Limb (tissue), 2 donors: Measurements from ENCODE around the gene SLC29A3.

Experiments
- DNase-seq, 2 donors: peaks; one replicate each; pipeline ENCODE4 v3.0.0-alpha.2; 2016; ENCODE audit errors: extremely low spot score in 2 of 2

Gene SLC29A3

DNA sequence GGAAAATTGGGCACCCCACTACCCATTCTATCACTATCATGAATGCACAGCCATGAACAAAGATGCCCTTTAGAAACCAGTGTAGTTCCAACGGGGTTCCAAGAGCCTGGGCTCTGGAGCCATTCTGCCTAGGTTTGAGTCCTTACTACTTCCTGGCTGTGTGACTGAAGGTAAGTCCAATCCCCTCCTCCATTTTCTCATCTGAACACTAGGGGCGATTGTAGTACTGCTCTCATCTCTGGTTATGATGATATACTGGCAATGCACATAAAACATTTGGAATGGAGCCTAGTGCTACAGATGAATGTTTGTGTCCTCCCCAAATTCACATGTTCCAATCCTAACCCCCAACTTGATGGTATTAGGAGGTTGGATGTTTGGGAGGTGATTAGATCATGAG lies 49.6 kb downstream of the SLC29A3 start:
- no peak for DNase-seq

DNA sequence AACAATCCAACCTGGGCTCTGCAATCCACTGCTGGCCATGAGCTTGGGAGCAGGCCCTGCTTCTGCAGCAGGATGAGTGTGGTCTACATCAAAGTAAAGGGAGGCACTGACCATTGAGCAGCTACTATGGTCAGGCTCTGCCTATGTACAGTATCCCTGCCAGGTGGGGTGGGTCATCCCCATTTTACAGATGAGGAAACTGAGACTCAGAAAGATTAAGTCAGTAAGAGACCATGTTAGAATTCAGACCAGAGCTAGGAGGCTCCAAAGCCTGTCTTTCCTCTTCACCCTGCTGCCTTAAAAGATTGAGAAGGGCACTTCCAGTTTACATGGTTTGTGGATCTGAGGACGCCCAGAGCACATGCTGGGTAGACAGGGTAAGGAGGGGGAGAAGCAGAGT lies 50.5 kb downstream of the SLC29A3 start:
- no peak for DNase-seq

DNA sequence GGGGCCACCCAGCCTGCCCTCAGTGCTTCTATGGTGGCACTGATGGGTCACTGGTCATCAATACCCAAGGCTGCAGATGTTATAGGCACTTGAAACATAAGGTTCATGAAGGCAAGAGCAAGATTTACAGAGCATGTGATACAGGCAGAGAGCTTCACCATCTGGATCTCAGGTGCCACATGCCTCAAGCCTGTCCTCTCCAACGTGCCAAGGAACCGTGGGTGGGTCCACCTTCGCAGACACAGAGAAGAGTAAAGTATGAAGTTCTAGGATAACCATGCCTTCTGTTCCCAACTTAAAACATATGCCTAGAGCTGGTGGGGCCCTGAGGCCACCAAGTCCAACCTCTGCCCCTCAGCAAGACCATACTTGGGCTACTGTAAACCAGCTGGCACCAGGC lies 51.0 kb downstream of the SLC29A3 start:
- DNase-seq: no peak

DNA sequence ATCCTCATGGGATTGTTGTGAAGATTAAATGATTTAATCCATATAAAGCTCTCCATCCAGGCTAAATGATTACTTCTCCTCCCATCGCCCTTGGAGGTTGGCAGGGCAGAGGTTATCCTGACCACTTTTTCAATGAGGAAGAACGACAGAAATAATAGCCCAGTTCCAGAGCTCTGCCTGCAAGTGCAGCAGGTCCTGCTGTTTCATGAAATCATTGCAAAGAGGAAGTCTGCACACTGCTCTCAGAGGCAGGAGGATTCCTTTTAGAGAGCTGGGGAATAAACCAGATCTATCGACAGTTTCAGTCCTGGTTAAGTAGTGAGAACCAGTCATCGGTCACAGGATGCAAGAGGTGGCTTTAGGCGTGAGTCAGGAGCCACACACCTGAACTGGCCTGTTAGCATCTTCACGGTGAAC lies 52.7 kb downstream of the SLC29A3 start:
- no peak for DNase-seq

DNA sequence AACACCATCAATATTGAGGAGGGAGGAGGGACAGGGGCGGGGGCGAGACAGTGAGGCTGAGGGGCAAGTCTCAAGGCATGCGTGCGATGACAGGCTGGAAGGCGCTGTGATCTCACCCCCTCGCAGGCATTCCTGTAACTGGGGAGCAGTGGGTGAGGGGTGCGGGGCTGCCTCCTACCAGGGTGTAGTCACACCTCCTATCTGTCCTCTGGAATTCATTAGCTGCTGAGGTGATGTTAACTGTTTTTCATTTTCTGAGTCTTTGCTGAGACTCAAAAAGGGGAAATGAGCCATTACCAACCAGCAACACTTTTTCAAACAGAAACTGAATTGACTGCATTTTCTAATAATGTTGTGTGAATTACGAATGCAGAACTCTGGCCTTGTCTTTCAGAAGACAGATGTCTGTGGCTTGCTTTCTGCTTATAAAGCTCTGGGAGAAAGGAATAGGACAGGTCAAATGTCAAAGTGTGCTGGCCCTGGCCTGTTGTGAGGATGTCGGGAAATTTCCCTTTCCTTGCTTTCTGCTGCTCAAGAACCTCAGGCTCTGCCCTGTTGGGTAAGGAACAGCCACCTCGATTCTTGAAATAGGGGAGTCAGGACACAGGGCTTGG lies 53.9 kb downstream of the SLC29A3 start:
- DNase-seq: no peak

DNA sequence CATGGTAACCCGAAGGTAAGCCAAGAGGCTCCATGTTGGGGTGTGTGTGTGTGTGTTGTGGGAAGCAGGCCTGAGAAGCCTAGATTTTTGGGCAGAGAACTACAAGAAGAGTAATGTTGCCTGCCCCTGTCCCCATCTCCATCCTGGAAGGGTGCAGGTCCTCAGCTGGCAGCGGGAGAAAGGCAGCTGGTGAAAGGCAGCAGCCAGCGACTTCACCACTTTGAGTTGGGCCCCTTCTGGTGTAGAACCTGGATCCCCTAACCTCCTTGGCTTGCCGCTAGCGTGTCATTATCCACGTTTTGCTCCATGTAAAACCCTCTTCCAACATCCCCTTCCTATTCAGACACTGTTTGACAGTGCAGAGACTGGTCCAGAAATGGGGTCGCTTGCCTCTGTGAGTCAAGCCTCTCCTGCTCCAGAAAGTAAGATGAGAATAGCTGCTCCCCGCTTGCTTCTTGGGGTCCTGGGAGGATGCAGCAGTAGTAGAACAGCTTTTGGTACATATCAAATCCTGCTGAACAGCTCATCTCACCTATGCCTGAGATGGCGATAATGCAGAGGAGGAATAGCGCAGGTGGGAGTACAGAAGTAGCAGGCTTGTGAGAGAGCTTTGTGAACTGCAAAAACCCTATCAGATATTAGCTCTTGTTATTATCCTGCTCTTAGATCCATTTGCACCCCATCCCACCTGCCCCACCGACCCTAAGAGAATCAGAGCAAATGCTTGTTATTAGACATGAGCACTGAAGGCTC lies 55.6 kb downstream of the SLC29A3 start:
- no peak for DNase-seq

DNA sequence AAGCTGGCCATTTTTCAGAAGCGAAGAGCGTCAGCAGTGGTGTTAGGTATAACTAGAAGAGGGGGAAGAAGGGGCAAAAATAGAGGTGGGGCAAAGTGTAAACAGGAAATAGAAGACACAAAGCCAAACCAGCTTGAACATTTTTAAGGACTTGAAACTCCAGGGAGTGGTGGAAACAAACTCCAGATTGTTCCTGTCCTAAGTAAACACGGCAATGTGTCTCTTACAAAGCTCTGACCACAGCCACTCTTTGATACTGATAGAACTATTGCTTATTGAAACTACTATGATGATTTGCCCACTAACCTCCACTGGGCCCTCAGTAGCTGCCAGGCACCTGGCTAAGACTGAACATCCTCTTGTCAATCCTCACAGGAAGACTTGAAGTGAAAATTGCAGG lies 56.9 kb downstream of the SLC29A3 start:
- no peak for DNase-seq

DNA sequence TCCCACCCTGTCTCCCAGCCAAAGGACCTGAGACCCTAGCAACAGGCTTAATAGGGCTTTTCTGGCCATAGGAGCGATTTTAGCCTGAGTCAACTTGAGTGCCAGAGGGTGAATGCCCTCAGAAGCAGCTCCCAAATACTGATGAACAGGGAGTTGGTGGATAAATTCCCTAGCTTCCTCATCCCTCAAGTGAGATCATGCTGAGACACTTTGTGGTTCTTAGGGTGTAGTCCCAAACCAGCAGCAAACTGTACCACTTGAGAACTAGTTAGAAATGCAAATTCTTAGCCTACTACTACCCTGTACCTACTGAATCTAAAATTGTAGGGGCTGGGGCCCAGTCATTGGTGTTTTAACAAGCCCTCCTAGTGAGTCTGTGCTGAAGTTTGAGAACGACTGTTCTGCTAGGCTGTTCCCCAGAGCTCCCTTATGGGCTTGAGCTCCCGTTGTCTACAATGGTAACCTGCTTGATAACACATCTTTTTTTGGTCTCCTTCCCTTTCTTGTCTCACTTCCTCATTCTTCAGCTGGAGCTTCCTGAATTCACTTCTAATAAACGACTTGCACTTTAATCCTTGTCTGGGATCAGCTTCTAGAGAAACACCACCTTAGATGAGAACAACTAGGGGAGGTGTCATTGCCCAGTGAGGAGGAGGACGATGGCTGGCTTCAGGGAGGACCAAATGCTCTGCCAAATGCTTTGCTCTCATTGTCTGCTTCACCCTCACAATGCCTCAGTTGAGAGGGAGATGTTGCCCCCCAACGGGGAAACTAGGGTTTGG lies 59.5 kb downstream of the SLC29A3 start:
- no peak for DNase-seq

DNA sequence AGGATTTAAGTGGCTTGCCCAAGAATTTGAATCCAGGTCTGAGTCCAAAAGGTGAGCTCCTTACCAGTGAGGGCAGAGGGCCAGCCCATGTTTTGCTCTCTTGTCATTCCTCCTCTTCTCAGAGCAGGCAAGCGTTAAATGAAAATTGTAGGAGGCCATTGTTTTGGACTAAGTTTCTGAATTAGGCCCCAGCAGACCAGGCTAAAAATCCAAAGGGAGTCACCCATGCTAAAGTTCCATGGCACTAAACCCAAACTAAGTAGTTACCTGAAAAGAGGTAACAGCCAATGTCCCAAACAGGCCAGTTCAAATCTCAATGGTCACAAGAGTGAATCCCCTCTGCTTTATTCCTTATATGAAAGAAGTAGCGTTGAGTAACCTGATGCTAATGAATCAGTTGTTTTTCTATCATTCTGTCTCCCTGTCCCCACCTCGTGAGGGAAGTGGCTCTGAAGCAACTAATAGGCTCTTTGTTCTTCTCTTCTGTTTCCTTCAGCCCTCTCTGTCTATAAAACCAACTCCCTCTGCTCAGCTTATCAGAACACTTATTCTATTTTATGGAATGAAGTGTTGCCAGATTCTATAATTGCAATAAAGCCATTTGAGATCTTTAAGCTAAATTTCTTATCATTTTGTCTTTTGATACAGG lies 60.2 kb downstream of the SLC29A3 start:
- no peak for DNase-seq

DNA sequence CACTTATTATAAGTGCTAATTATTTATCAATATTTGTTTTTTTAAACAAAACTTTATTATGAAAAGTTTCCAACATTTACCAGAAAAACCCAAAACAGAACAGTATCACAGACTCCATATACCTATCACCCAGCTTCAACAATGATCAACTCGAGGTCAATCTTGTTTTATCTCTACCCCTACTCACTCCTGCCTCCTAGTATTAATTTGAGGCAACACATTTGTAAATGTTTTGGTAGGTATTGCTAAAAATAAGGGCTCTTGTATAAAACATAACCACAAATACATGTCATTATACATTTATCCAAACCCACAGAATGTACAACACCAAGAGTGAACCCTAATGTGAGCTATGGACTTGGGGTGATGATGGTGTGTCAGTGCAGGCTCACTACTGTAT lies 61.8 kb downstream of the SLC29A3 start:
- no peak for DNase-seq

DNA sequence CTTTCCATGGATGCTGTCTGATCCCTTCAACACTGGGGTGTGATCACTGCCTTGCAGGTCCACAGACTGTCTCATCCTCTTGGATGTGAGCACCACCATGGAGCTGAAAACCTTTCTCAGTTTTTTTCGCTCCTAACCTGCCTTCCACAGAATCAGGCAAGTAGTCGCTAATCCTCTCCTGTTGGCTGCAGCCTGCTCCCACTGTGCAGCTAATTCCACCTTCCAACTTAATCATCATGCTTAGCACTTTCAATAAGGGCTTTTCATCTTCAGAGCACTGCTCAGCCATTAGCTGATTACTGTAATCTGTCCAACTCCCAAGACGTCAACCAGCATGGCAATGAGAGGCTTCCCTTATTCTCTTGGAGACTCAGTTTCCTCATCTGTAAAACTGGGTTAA lies 62.6 kb downstream of the SLC29A3 start:
- no peak for DNase-seq

DNA sequence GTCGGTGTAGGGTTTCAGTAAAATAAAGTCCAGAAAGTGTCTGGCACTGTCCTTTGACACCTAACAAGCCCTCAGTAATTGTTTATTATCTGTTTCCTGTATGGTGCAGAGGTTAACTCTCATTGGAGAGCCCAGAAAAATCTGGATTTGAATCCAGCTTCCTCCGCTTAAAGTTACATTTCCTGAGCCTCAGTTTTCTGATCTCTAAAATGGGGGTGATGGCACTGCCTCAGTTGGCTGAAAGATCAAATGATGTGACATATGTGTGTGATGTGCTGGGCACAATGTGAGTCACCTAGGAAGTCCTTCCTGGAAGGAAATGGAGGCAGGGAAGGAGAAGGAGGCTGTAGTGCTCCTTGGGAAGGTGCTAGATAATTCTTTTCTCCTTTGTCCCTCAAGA lies 63.0 kb downstream of the SLC29A3 start:
- no peak for DNase-seq

DNA sequence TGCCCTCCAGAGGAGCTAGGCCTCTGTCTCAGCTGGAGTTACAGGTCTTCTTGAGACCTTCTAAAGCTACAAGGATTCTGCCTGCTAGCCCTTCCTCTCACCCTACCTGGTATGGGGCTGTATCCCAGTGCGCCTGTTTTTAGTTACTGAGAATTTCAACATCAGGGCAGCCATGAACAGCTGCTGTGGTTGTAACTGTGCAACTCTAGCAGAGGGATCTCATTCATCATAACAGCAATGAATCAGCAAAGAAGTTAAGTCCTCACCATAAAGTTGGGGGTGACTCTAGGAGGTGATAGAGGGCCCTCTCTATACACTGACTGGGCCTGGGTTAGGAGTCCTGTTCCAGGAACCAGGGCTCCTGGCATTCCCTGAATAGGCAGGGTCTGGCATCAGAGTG lies 63.7 kb downstream of the SLC29A3 start:
- DNase-seq: no peak

DNA sequence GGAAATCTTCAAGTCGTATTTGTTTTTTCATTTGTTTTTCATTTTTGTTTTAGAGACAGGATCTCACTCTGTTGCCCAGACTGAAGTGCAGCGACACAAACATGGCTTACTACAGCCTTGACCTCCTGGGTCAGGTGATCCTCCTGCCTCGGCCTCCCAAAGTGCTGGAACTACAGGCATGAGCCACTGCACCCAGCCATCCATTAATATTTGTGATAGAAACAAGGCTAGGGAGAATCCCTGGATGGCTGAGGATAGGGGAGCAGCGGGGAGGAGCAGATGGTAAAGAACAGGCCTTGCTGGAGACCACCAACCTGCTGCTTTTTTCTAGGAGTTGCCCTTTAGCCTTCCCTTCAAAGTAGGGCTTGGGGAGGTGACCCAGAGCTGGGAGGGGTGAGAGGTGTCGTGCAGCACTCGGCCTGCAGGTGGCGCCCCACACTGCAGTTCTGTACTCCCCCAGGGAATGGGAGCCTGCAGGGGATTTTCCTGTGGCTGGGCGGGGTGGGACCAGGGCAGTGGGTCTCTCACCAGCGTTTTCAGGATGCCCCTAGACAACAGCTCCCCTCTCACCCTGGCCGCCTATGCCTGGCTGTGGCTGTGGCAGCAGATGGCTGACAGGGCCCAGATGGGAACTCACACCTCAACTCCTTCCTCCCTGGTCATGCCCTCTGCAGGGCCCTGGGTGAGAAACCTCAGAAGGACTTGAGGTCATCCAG lies 65.1 kb downstream of the SLC29A3 start:
- peak in 1 of 2 donors; percentile 80 for DNase-seq

DNA sequence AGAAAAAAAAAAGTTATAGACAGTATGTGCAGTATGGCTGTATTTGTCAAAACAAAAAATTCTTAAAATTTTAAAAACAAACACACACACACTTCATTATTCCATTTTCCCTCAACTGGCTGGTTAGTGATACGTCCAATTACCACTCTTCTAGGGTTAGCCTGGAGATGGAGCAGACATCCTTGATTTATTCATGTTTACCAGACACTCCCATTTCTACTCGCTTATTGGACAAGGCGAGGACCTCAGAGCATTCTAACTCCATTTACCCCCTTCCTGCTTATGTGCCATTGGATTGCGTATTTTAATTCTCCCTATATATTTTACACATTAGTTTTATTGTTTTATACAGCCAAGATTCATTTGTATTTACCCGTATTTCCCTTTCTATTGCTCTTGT lies 69.1 kb downstream of the SLC29A3 start:
- DNase-seq: no peak

DNA sequence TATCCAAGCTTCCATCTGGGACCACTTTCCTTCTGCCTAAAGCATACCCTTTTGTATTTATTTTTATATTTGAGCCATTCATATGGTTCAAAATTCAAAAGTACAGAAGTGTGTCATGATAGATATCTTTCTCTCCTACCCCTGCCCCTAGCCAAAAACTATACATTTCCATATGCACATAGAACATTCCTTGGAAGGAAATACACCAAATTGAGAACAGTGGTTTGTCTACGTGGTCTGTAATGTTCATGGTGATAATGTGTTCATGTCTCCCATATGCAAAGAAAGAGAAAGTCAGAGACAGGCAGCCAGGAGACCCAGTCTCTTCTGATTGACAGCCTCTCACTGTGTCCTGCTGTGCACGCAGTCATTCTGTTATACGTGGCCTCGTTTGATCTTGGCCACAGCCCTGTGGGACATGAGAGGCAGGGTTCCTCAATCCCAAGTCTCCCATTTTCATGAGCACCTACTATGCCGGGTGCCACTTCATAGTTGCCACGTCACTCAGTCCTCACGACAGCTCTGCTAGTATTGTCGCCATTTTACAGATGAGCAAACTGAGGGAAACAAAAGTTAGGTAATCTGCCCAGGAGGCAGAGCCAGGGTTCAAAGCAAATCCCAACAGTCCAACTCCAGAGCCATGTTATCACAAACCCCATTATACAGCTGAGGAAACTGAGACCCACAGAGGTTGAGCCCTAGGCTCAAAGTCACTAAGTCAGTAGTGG lies 69.7 kb downstream of the SLC29A3 start:
- no peak for DNase-seq

DNA sequence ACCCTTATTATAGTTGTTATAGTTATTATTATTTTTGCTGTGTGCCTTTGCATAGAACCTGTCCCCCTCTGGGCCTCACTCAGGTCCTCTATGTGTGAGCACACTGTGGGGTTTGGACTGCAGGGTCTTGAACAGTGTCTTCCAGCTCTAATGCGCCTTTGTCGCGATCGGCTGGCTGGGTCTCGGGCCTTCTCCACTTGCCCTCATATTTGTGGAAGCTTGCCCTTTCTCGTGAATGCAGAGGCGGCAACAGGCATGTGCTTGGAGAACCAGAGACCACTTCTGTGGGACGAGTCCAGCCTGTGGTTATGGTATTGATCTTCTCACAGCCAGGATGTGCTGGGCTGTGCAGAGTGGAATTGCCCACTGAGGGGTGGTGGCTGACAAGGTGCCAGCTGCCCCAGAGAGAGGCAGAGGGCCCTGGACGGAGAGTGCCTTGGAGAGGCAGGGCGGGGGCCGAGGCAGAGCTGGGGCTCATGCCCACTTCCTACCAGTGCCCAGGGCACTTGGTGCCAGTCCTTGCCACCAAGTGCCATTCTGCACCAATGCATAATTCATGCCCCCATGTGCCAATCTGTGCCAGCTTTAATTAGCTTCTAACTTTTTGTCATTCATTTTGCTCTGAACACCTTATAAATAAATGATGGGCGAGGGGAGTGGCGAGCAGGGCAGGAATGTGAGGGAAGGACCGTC lies 70.9 kb downstream of the SLC29A3 start:
- no peak for DNase-seq

DNA sequence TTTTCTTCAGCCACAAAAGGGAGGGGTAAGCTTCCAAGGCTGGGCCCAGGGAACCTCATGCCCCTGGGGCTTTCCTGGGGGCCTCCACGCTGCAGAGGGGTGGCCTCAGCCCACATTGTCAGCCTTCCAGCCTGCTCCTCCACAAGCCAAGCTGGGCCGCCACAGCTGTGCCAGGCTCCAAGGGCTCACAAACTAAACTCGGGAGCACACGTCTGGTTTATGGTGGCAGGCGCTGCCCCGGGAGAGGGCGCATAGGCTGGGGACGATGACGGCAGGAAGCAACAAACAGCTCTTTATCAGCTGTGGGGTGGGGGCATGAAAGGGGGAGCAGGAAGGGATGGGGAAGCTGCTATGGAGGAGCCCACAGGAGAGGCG lies 71.4 kb downstream of the SLC29A3 start:
- DNase-seq: no peak

DNA sequence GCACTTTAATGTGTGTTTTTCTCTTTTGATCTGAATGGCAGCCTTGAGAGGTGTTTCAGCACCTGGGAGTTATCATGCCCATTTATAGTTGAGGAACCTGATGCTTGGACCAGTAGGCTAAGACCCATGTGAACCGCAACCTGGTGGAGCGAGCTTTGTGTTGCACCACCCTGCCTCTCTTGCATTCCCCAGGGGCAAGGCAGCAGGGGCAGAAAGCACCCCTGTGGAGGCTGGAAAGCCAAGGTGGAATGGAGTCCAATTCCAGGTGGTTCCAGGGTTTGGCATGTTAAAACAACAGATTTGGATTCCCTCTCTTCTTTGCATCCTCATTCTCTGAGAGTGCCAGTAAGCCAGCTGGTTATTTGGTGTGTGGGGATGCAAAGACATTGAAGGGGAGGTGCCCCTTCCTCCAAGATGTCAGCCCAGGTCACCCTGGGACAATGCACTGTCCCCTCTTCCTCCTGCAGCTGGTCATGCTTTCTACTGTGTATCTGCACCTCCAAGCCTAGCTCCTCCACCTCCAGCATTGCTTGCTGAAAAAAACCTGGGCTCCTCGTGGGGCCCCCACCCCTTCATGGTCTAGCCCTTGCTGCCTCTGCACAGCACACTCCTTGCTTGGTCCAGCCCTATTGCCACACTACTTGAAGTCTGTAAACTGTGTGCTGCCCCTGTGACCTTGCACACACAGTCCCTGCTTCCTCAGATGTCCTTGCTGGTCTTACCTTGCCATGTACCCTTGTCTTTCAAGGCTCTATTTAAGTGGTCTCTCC lies 72.0 kb downstream of the SLC29A3 start:
- peak in 1 of 2 donors; percentile 16 for DNase-seq
